ENCODE measurements around the gene EGFL8. TPM values are rescaled to one million over a fixed set of nuclear protein-coding genes. Genes with fewer than 3 reads are reported as not detected.

EGFL8 gene
- total RNA-seq, 1 donor from 2014 or later: 6.3 TPM

GRCh38 chr6:32146287-32146686, 18.1 kb upstream of the EGFL8 start:
- DNase-seq (ENCODE audit: low spot score) (no peak), ATAC-seq (no peak)

- ATAC-seq (no peak), DNase-seq (ENCODE audit: low spot score) (no peak)
Observed at GRCh38 chr6:32146687-32147086, 17.7 kb upstream of the EGFL8 start.

- DNase-seq (ENCODE audit: low spot score) (no peak), ATAC-seq (no peak)
Observed at GRCh38 chr6:32147401-32148132, 16.8 kb upstream of the EGFL8 start.

GRCh38 chr6:32148289-32149091, 15.9 kb upstream of the EGFL8 start:
- DNase-seq (ENCODE audit: low spot score) (peak; percentile 60), ATAC-seq (peak; percentile 68)

- no peak for DNase-seq (ENCODE audit: low spot score)
- no peak for ATAC-seq
Observed at GRCh38 chr6:32149092-32149755, 15.2 kb upstream of the EGFL8 start.

GRCh38 chr6:32149932-32150870, 14.2 kb upstream of the EGFL8 start:
- no peak for DNase-seq (ENCODE audit: low spot score)
- ATAC-seq: no peak

GRCh38 chr6:32151181-32151862, 13.1 kb upstream of the EGFL8 start:
- ATAC-seq (no peak), DNase-seq (ENCODE audit: low spot score) (no peak)

GRCh38 chr6:32151863-32152768, 12.3 kb upstream of the EGFL8 start, which contains the start of gene PRRT1:
Gene PRRT1 (minus strand): TSS chr6:32151939. CDS start chr6:32151827, 112 bp downstream.
- DNase-seq (ENCODE audit: low spot score) (no peak), ATAC-seq (no peak)

GRCh38 chr6:32152769-32153563, 11.4 kb upstream of the EGFL8 start:
- no peak for ATAC-seq
- DNase-seq (ENCODE audit: low spot score): no peak

- ATAC-seq: peak; percentile 82
- DNase-seq (ENCODE audit: low spot score): peak; percentile 84
Observed at GRCh38 chr6:32153564-32154513, 10.6 kb upstream of the EGFL8 start, which contains the start of gene PPT2. Gene PPT2 (plus strand): TSS chr6:32154141. CDS start chr6:32154595, 454 bp downstream.

- ATAC-seq (peak; percentile 88), DNase-seq (ENCODE audit: low spot score) (peak; percentile 77)
Observed at GRCh38 chr6:32154514-32155161, 9.8 kb upstream of the EGFL8 start.

GRCh38 chr6:32156891-32157290, 7.5 kb upstream of the EGFL8 start:
- ATAC-seq: no peak
- DNase-seq (ENCODE audit: low spot score): no peak

GRCh38 chr6:32158052-32158451, 6.3 kb upstream of the EGFL8 start:
- ATAC-seq (no peak), DNase-seq (ENCODE audit: low spot score) (no peak)

GRCh38 chr6:32163559-32164258, 686 bp upstream of the EGFL8 start:
- DNase-seq (ENCODE audit: low spot score) (no peak), ATAC-seq (no peak)

GRCh38 chr6:32166411-32167061, 2.1 kb downstream of the EGFL8 start:
- DNase-seq (ENCODE audit: low spot score): no peak
- no peak for ATAC-seq

All from left lobe of liver (tissue), 2 donors.